CD4-positive, CD25-positive, alpha-beta regulatory T cell (primary cell): ENCODE measurements around the gene MPRIP. TPM values are rescaled to one million over a fixed set of nuclear protein-coding genes. Genes with fewer than 3 reads are reported as not detected.

Experiments
- ATAC-seq, 2 donors: fragments of 150-1000 bp; cut with Tn5 transposase; one replicate each; pipeline ENCODE4 v1.10.0; 2021; ENCODE audit warnings: low read depth in 2 of 2, moderate number of reproducible peaks in 2 of 2, moderate library complexity in 1 of 2
- DNase-seq, 3 donors: peaks; one replicate each; pipeline versions ENCODE4 v3.0.0 to v3.0.0-alpha.2; 2012 to 2022; ENCODE audit warnings: mixed read lengths in 1 of 3
- H3K27ac ChIP-seq: one replicate; pipeline ENCODE4 v1.7.0; 2013; ENCODE audit warnings: mild to moderate bottlenecking, low read length; ENCODE audit not compliant: insufficient read depth, poor library complexity, severe bottlenecking
- H3K27me3 ChIP-seq: one replicate; pipeline ENCODE4 v1.7.0; 2013; ENCODE audit warnings: low read length; ENCODE audit not compliant: control insufficient read depth, insufficient read depth
- H3K36me3 ChIP-seq: one replicate; pipeline ENCODE4 v1.7.0; 2013; ENCODE audit warnings: mild to moderate bottlenecking, low read length, moderate library complexity; ENCODE audit not compliant: control insufficient read depth, insufficient read depth
- H3K4me1 ChIP-seq: 2 replicates; pipeline ENCODE4 v1.7.0; 2013; ENCODE audit warnings: mild to moderate bottlenecking, low read length; ENCODE audit not compliant: insufficient read depth, control insufficient read depth, poor library complexity, severe bottlenecking
- H3K4me3 ChIP-seq: one replicate; pipeline ENCODE4 v1.7.0; 2013; ENCODE audit warnings: low read depth, mild to moderate bottlenecking, low read length, moderate library complexity
- H3K9me3 ChIP-seq, 2 experiments: 1 replicate in 1 of 2; 2 replicates in 1 of 2; pipeline ENCODE4 v1.7.0; 2013; ENCODE audit warnings: low read length in 2 of 2, mild to moderate bottlenecking in 1 of 2, moderate library complexity in 1 of 2; ENCODE audit not compliant: control insufficient read depth in 2 of 2
- H3K27ac Mint-ChIP-seq, 3 donors: one replicate each; pipeline ENCODE4 v1.8.0; 2020 to 2022; ENCODE audit warnings: mild to moderate bottlenecking in 3 of 3, mixed read lengths in 3 of 3, moderate library complexity in 2 of 3
- H3K27me3 Mint-ChIP-seq: one replicate; pipeline ENCODE4 v1.8.0; 2022; ENCODE audit warnings: mild to moderate bottlenecking, mixed read lengths
- H3K36me3 Mint-ChIP-seq: one replicate; pipeline ENCODE4 v1.8.0; 2020; ENCODE audit warnings: mixed read lengths
- H3K4me1 Mint-ChIP-seq, 4 donors: one replicate each; pipeline ENCODE4 v1.8.0; 2020 to 2022; ENCODE audit warnings: mixed read lengths in 4 of 4, mild to moderate bottlenecking in 1 of 4
- H3K4me3 Mint-ChIP-seq, 4 donors: one replicate each; pipeline ENCODE4 v1.8.0; 2020 to 2022; ENCODE audit warnings: mild to moderate bottlenecking in 4 of 4, mixed read lengths in 4 of 4, moderate library complexity in 3 of 4
- H3K9me3 Mint-ChIP-seq, 7 donors: one replicate each; pipeline ENCODE4 v1.8.0; 2020 to 2022; ENCODE audit warnings: mixed read lengths in 7 of 7, mild to moderate bottlenecking in 3 of 7, moderate library complexity in 2 of 7
- polyA plus RNA-seq, 4 donors: library from polyadenylated mRNA; unstranded; fragments of 300-500 nt; fragmentation: Illumina TruSeq; gene quantifications; one replicate each; pipeline ENCODE4 v1.2.3, GENCODE V29; 2021
- total RNA-seq: library from RNA; stranded (reverse); gene quantifications from one replicate; pipeline ENCODE4 v1.2.3, GENCODE V29; 2022

Gene MPRIP
- total and polyA plus RNA-seq, 5 donors from 2014 or later: 49.0 to 234 (median 58.0) TPM

- no peaks in the 10 kb centered on the region for H3K27me3 Mint-ChIP-seq
- H3K4me1 ChIP-seq: peaks cover 5% of the 10 kb centered on the region
- peaks cover 26 to 66% (median 45%) of the 10 kb centered on the region in 4 donors for H3K4me1 Mint-ChIP-seq
- no peak for DNase-seq
- no peak overlapping the region for H3K4me3 ChIP-seq
- no peak for ATAC-seq
- peaks cover 26% of the 10 kb centered on the region for H3K36me3 ChIP-seq
- no peaks in the 10 kb centered on the region for H3K9me3 ChIP-seq
- H3K9me3 Mint-ChIP-seq: peaks cover 0 to 8% (median 0%) of the 10 kb centered on the region in 7 donors
- H3K27me3 ChIP-seq: no peaks in the 10 kb centered on the region
- peaks cover 43% of the 10 kb centered on the region for H3K36me3 Mint-ChIP-seq
- H3K27ac Mint-ChIP-seq: peak overlapping the region in 1 of 3 donors; percentile 9
- H3K4me3 Mint-ChIP-seq: no peak overlapping the region
- no peak overlapping the region for H3K27ac ChIP-seq
Measured at GRCh38 chr17:17073030-17073564, 30.8 kb downstream of the MPRIP start.

GRCh38 chr17:17073581-17074403 lies 31.5 kb downstream of the MPRIP start:
- Histone ChIP-seq H3K27ac (no peak overlapping the region), H3K27me3 (no peaks in the 10 kb centered on the region), H3K4me1 (peaks cover 5% of the 10 kb centered on the region), H3K9me3 (no peaks in the 10 kb centered on the region), H3K36me3 (peaks cover 33% of the 10 kb centered on the region), H3K4me3 (no peak overlapping the region)
- no peaks in the 10 kb centered on the region for H3K27me3 Mint-ChIP-seq
- peaks cover 45% of the 10 kb centered on the region for H3K36me3 Mint-ChIP-seq
- H3K4me1 Mint-ChIP-seq: peaks cover 24 to 63% (median 45%) of the 10 kb centered on the region in 4 donors
- peak overlapping the region in 2 of 3 donors; percentile 9 to 14 for H3K27ac Mint-ChIP-seq
- DNase-seq (no peak), ATAC-seq (no peak)
- H3K9me3 Mint-ChIP-seq: peaks cover 0 to 8% (median 0%) of the 10 kb centered on the region in 7 donors
- H3K4me3 Mint-ChIP-seq: no peak overlapping the region

- peak in 1 of 3 donors; percentile 26 for DNase-seq
- Histone ChIP-seq H3K4me3 (no peak overlapping the region), H3K4me1 (peaks cover 5% of the 10 kb centered on the region), H3K36me3 (peaks cover 42% of the 10 kb centered on the region), H3K27ac (no peak overlapping the region), H3K9me3 (no peaks in the 10 kb centered on the region), H3K27me3 (no peaks in the 10 kb centered on the region)
- H3K36me3 Mint-ChIP-seq: peaks cover 42% of the 10 kb centered on the region
- peak overlapping the region in 2 of 3 donors; percentile 42 to 72 for H3K27ac Mint-ChIP-seq
- no peaks in the 10 kb centered on the region for H3K27me3 Mint-ChIP-seq
- H3K4me3 Mint-ChIP-seq: peak overlapping the region in 2 of 4 donors; percentile 26 to 64
- H3K4me1 Mint-ChIP-seq: peaks cover 11 to 56% (median 41%) of the 10 kb centered on the region in 4 donors
- H3K9me3 Mint-ChIP-seq: peaks cover 0 to 2% (median 0%) of the 10 kb centered on the region in 7 donors
- ATAC-seq: peak; percentile 57 to 61
Measured at GRCh38 chr17:17075125-17075781, 33.0 kb downstream of the MPRIP start.

- H3K4me1 ChIP-seq: peaks cover 5% of the 10 kb centered on the region
- Mint-ChIP-seq H3K27me3 (no peaks in the 10 kb centered on the region), H3K9me3 (no peaks in the 10 kb centered on the region), H3K27ac (peak overlapping the region in 2 of 3 donors; percentile 72 to 90), H3K4me3 (no peak overlapping the region), H3K36me3 (peaks cover 35% of the 10 kb centered on the region), H3K4me1 (peaks cover 5 to 51% (median 38%) of the 10 kb centered on the region in 4 donors)
- H3K36me3 ChIP-seq: peaks cover 43% of the 10 kb centered on the region
- no peak overlapping the region for H3K27ac ChIP-seq
- ATAC-seq: no peak
- no peak overlapping the region for H3K4me3 ChIP-seq
- no peaks in the 10 kb centered on the region for H3K9me3 ChIP-seq
- H3K27me3 ChIP-seq: no peaks in the 10 kb centered on the region
- no peak for DNase-seq
Measured at GRCh38 chr17:17076066-17076465, 33.8 kb downstream of the MPRIP start.

GRCh38 chr17:17077101-17077500 lies 34.8 kb downstream of the MPRIP start:
- Histone ChIP-seq H3K36me3 (peaks cover 37% of the 10 kb centered on the region), H3K27ac (no peak overlapping the region), H3K9me3 (no peaks in the 10 kb centered on the region), H3K27me3 (no peaks in the 10 kb centered on the region), H3K4me1 (peaks cover under 1% of the 10 kb centered on the region), H3K4me3 (no peak overlapping the region)
- Mint-ChIP-seq H3K9me3 (no peaks in the 10 kb centered on the region), H3K27me3 (no peaks in the 10 kb centered on the region), H3K4me1 (peaks cover 5 to 43% (median 35%) of the 10 kb centered on the region in 4 donors), H3K27ac (peak overlapping the region in 1 of 3 donors; percentile 63), H3K36me3 (peaks cover 31% of the 10 kb centered on the region), H3K4me3 (no peak overlapping the region)
- ATAC-seq (no peak), DNase-seq (no peak)

- no peaks in the 10 kb centered on the region for H3K9me3 Mint-ChIP-seq
- ATAC-seq: no peak
- H3K4me1 ChIP-seq: no peaks in the 10 kb centered on the region
- H3K4me3 ChIP-seq: no peak overlapping the region
- no peaks in the 10 kb centered on the region for H3K27me3 Mint-ChIP-seq
- DNase-seq: no peak
- peaks cover 38% of the 10 kb centered on the region for H3K36me3 Mint-ChIP-seq
- H3K9me3 ChIP-seq: no peaks in the 10 kb centered on the region
- H3K27me3 ChIP-seq: no peaks in the 10 kb centered on the region
- H3K36me3 ChIP-seq: peaks cover 41% of the 10 kb centered on the region
- peaks cover 5 to 40% (median 36%) of the 10 kb centered on the region in 4 donors for H3K4me1 Mint-ChIP-seq
- H3K4me3 Mint-ChIP-seq: no peak overlapping the region
- no peak overlapping the region for H3K27ac Mint-ChIP-seq
- H3K27ac ChIP-seq: no peak overlapping the region
Measured at GRCh38 chr17:17077861-17078732, 35.8 kb downstream of the MPRIP start.

- no peak for DNase-seq
- Mint-ChIP-seq H3K27me3 (no peaks in the 10 kb centered on the region), H3K36me3 (peaks cover 38% of the 10 kb centered on the region), H3K4me1 (peaks cover 5 to 34% (median 33%) of the 10 kb centered on the region in 4 donors), H3K4me3 (no peak overlapping the region), H3K9me3 (no peaks in the 10 kb centered on the region), H3K27ac (no peak overlapping the region)
- no peaks in the 10 kb centered on the region for H3K9me3 ChIP-seq
- ATAC-seq: no peak
- no peak overlapping the region for H3K4me3 ChIP-seq
- H3K27me3 ChIP-seq: no peaks in the 10 kb centered on the region
- H3K4me1 ChIP-seq: no peaks in the 10 kb centered on the region
- H3K36me3 ChIP-seq: peaks cover 44% of the 10 kb centered on the region
- no peak overlapping the region for H3K27ac ChIP-seq
Measured at GRCh38 chr17:17078832-17079231, 36.6 kb downstream of the MPRIP start.
